ENCODE data around the gene ZC3H10. TPM values are rescaled to one million over a fixed set of nuclear protein-coding genes. Genes with fewer than 3 reads are reported as not detected.

Gene ZC3H10
- total and polyA plus RNA-seq, 2 of the 4 experiments (the other 2 are of a cell fraction): 1.5 to 3.6 TPM

GRCh38 chr12:56152132-56152755 is 34.2 kb downstream of the ZC3H10 start, which contains the start of gene MYL6B:
TSS of gene MYL6B (plus strand) at chr12:56152587. CDS start at chr12:56153919, 1,332 bp downstream.
- peak within 1 kb of the TSS; percentile 70 for H3K56ac ChIP-seq (ENCODE audit: extremely low read depth, insufficient read depth, low read length)
- peak within 1 kb of the TSS; percentile 93 for H3K23ac ChIP-seq (ENCODE audit: low read depth, low read length)
- peak within 1 kb of the TSS; percentile 48 for H3K18ac ChIP-seq (ENCODE audit: low read depth, low read length)
- H3K27ac ChIP-seq (ENCODE audit: insufficient read depth, low read length): peak within 1 kb of the TSS; percentile 73
- H4K5ac ChIP-seq (ENCODE audit: low read depth, low read length): peak within 1 kb of the TSS; percentile 91
- DNase-seq (peak; percentile 88), ATAC-seq (ENCODE audit: low read depth) (peak; percentile 95)
- peak within 1 kb of the TSS; percentile 78 for H2BK5ac ChIP-seq (ENCODE audit: low read depth, low read length, poor library complexity, severe bottlenecking)
- BruUV-seq (replicated peaks): no TSS peak
- POLR2A ChIA-PET (ENCODE audit: unreplicated experiment): interaction anchor here (0.6 kb wide), 1 partner anchor 13 kb away, joined by 3 read pairs; no protein-coding TSS in a partner anchor
- H2AK5ac ChIP-seq (ENCODE audit: low read depth, low read length): peak within 1 kb of the TSS; percentile 94
- H2BK15ac ChIP-seq (ENCODE audit: low read depth, low read length): peak within 1 kb of the TSS; percentile 88; the same call in 2 of the 3 replicates
- no peaks in the 10 kb centered on the region for H4K20me1 ChIP-seq (ENCODE audit: insufficient read depth, low read length)
- peak within 1 kb of the TSS; percentile 97 to 98 for H4K8ac ChIP-seq (ENCODE audit: low read depth in 2 of 2, low read length in 2 of 2)
- intact Hi-C loops (cut with micrococcal nuclease) (no loop called here), dilution Hi-C loops (cut with HindIII; ENCODE audit: low sequenced_read_pairs, unreplicated experiment) (no loop called here), in situ Hi-C loops (cut with MboI; ENCODE audit: low sequenced_read_pairs) (no loop called here)
- peak within 1 kb of the TSS; percentile 69 for H4K91ac ChIP-seq (ENCODE audit: insufficient read depth, low read depth, low read length)
- peak within 1 kb of the TSS; percentile 93 for H2AFZ ChIP-seq (replicated peaks; ENCODE audit: low read length, poor library complexity)
- peaks cover 7% of the 10 kb centered on the region for H3K36me3 ChIP-seq (ENCODE audit: control insufficient read depth, insufficient read depth, low read length)
- H2BK20ac ChIP-seq (ENCODE audit: low read depth, low read length): peak within 1 kb of the TSS; percentile 30; the same call in 1 of the 2 replicates
- CTCF ChIA-PET: no interaction called here
- H3K27me3 ChIP-seq (ENCODE audit: control insufficient read depth, insufficient read depth, low read length): no peaks in the 10 kb centered on the region
- H3K4me1 ChIP-seq (ENCODE audit: control insufficient read depth, insufficient read depth, low read length): peaks cover 11% of the 10 kb centered on the region
- H3K9me1 ChIP-seq (ENCODE audit: insufficient read depth, low read length): peaks cover 14% of the 10 kb centered on the region
- WGBS, 2 experiments (ENCODE audit: extremely low coverage in 2 of 2, insufficient read length in 1 of 2): 0% methylated on average over 14 of the region's 37 CpGs; no CpG with 5 or more reads in 1 of the 2 experiments
- peak within 1 kb of the TSS; percentile 100 for H2AK9ac ChIP-seq (replicated peaks; ENCODE audit: low read depth, low read length, poor library complexity)
- H3K14ac ChIP-seq (replicated peaks; ENCODE audit: low read depth, low read length): peak within 1 kb of the TSS; percentile 98
- peaks cover 22 to 52% of the 10 kb centered on the region in 2 experiments for H3K79me1 ChIP-seq (ENCODE audit: low read depth in 1 of 2, low read length in 2 of 2)
- peak within 1 kb of the TSS; percentile 93 for H3K4ac ChIP-seq (ENCODE audit: low read depth, low read length)
- no peaks in the 10 kb centered on the region for H3K9me3 ChIP-seq (ENCODE audit: control insufficient read depth, insufficient read depth, low read length)
- peak within 1 kb of the TSS; percentile 66 for H3K4me3 ChIP-seq (ENCODE audit: insufficient read depth, low read depth, low read length)
- H3K4me2 ChIP-seq (ENCODE audit: low read depth, low read length): peak within 1 kb of the TSS; percentile 83
- H3K9ac ChIP-seq (ENCODE audit: low read depth, low read length): peak within 1 kb of the TSS; percentile 92
- peak within 1 kb of the TSS; percentile 57 for H2BK120ac ChIP-seq (ENCODE audit: low read depth, low read length)
- peak; percentile 44; the same call in 1 of the 2 replicates for TF ChIP-seq CEBPB (IDR thresholded peaks at IDR 0.05; ENCODE audit: low read depth, low read length)
- TF ChIP-seq BHLHE40 (IDR thresholded peaks at IDR 0.05; ENCODE audit: low read depth, low read length): peak; percentile 92
- no peak for TF ChIP-seq CTCF (conservative IDR thresholded peaks at IDR 0.05; ENCODE audit: low read depth, low read length)
- TF ChIP-seq MAZ (IDR thresholded peaks at IDR 0.05; ENCODE audit: borderline replicate concordance, low read depth, low read length): peak; percentile 82; the same call in 1 of the 2 replicates
- TF ChIP-seq FOS (IDR thresholded peaks at IDR 0.05; ENCODE audit: low read depth, low read length): peak; percentile 69; the same call in 1 of the 2 replicates
- no peak for TF ChIP-seq RAD21 (IDR thresholded peaks at IDR 0.05; ENCODE audit: low read length)
- no peak for TF ChIP-seq NFE2L2 (IDR thresholded peaks at IDR 0.05; ENCODE audit: low read depth, low read length)
- TF ChIP-seq RFX5 (IDR thresholded peaks at IDR 0.05; ENCODE audit: low read depth, low read length): no peak
- TF ChIP-seq MXI1 (IDR thresholded peaks at IDR 0.05; ENCODE audit: borderline replicate concordance, low read depth, low read length): peak; percentile 63; the same call in 1 of the 2 replicates
- peak; percentile 19 for TF ChIP-seq RCOR1 (IDR thresholded peaks at IDR 0.05; ENCODE audit: insufficient replicate concordance, low read length)
- peak; percentile 27; the same call in 1 of the 2 replicates for TF ChIP-seq USF2 (IDR thresholded peaks at IDR 0.05; ENCODE audit: low read depth, low read length)
- TF ChIP-seq ELK1 (IDR thresholded peaks at IDR 0.05; ENCODE audit: borderline replicate concordance, low read depth, low read length): no peak
- no peak for TF ChIP-seq POLR2A (IDR thresholded peaks at IDR 0.05; ENCODE audit: low read depth, low read length)
- TF ChIP-seq MAFK (IDR thresholded peaks at IDR 0.05; ENCODE audit: low read depth, low read length): no peak
- no peak for TF ChIP-seq CHD1 (IDR thresholded peaks at IDR 0.05; ENCODE audit: low read depth, low read length)

All from IMR-90 (cell line).